GM21529 (cell line): ENCODE measurements around the gene SALL4.
"Not testable (repeated sequence)": the region's sequence is repeated elsewhere in the genome, so short reads cannot be mapped to it uniquely, and the experiment has no call there.

Experiments
- ATAC-seq: cut with Tn5 transposase; IDR thresholded peaks from one replicate; pipeline ENCODE4 v1.9.1; 2021; ENCODE audit not compliant: unreplicated experiment

SALL4 gene

GRCh38 chr20:51767867-51768758, 34.2 kb downstream of the SALL4 start, which contains the start of gene ATP9A:
Gene ATP9A, minus strand, starts transcription at chr20:51768390. Its CDS starts 21 bp downstream, at chr20:51768369.
- no peak for ATAC-seq

DNA sequence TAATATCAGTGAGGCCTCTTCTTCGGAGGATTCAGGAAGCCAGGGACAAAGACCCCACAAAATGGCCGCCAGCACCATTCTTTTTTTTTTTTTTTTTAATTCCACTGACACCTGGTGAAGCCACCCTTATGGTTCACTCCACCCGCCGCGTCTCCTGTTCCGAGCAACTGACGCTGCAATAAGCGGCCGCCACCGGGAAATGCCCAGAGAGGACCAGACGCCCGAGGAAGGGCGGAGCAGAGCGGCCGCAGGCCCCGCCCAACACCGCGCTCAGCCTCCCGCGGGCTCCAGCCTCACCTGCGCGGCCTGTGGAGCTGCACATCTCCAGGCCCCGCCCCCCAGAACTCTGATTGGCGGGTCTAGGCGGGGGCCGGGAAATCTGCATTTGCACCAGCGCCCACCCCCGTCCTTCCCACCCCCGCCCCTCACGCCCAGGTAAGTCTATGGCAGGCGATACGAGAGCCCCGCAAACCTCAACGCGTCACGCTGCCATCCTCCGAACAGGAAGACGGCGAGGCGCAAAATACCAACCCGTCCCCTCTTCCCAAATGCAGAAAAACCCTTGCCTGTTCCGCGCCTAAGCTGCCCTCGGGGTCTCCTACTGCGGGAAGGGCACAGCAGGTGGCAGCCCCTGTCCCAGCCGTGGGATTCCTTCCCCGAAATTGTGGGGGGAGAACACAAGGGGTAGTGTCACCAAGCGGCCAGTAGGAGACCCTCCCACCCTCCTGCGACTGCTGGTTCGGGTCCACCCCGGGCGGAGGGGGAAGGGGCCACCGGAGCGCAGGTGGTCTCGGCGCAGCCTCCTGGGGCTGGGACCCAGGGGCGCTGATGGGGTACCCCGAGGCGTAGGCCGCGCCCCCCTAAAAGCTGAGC, 35.1 kb downstream of the SALL4 start:
- ATAC-seq: peak; percentile 49

DNA sequence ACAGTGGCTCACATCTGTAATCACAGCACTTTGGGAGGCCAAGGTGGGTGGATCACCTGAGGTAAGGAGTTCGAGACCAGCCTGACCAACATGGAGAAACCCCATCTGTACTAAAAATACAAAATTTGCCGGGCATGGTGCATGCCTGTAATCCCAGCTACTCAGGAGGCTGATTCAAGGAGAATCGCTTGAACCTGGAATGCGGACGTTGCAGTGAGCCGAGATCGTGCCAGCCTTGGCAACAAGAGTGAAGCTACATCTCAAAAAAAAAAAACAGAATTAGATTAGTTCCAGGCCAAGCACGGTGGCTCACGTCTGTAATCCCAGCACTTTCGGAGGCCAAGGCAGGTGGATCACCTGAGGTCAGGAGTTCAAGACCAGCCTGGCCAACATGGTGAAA, 36.9 kb downstream of the SALL4 start:
- not testable (repeated sequence) for ATAC-seq

DNA sequence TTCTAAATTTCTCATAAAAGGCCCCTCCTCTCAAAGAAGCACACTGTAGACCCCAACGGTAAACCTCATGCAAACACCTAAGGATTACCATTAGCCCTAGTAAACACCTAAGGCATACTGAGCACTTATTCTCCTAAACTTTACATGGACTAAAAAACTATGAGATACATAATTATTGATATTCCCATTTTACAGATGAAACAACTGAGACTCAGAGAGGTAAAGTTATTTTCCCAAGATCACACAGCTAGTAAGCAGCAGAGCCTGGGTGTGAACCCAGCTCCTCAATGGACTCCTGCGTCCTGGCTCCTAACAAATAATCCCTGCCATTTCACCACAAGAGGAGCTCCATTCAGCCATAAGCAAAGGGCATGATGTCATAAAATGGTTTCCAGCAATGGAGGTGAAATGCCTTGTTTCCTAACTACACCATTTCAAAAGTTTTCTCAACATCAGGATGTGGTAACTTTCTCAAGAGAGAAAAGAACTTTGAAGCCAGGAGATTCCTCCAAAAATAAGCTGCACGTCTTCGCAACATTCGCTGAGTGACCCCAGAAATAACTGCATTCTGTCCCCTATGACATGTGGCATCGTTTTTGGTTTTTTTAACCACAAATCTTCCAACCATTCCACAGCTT, 38.2 kb downstream of the SALL4 start:
- ATAC-seq: no peak

DNA sequence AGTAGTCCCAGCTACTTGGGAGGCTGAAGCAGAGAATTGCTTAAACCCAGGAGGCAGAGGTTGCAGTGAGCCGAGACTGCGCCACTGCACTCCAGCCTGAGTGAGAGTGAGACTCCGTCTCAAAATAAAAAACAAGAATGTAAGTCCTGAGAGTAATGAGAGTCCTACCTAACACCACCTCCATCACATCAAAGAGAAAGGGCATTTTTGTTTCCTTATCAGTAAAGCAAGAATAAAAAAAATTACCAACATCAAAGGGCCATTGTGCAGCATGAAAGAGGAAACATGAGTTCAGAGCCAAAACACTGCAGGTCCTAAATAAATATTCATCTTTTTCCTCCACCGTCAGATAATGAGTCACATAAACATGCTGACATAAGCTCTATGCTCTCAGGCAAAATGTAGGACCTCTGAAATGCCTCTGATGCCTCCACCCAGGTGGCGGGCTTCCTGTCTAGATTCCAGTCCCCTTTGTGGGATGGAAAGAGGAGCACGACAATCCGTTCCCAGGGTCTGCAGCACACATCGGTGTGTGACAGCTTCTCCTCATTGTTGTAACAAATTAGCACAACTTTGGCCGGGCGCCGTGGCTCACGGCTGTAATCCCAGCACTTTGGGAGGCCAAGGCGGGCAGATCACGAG, 41.3 kb downstream of the SALL4 start:
- no peak for ATAC-seq

- no peak for ATAC-seq
These were observed 42.4 kb downstream of the SALL4 start for GRCh38 chr20:51759769-51760510.

- ATAC-seq: no peak
These were observed 43.3 kb downstream of the SALL4 start for GRCh38 chr20:51758978-51759544.

DNA sequence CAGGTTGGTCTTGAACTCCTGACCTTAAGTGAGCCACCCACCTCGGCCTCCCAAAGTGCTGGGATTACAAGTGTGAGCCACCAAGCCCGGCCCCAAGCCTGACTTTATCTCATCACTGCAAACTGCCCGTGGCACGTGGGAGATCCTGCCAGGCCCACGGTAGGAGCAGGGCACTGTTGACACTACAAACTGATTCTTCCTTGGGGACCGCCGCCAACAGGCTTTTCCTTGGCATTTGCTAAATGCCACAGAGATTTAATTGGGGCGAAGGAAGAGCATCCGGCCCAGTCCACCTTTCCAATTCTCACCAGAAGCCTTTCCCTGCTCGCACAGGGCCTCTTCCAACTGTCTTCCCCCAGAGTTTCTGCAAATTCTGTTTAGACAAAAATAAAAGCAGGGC, 45.1 kb downstream of the SALL4 start:
- no peak for ATAC-seq

DNA sequence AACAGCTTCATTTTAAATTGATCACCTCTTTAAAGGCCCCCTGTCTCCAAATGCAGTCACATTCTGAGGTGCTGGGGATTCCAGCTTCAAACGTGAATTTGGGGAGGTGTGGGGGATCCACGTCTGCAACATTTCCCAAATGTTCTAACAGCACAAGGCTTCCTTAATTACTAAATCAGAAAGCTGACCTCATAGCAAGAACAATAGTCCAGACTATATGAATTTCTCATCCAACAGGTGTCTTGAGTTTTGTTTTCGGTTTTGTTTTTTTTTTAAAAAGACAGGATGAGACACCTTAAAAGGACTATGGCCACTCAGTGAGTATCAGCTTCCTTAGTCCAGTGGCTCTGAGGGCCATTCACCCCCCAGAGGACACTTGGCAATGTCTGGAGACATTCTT, 45.7 kb downstream of the SALL4 start:
- ATAC-seq: peak; percentile 82

GRCh38 chr20:51753220-51753619, 49.1 kb downstream of the SALL4 start:
- ATAC-seq: not testable (repeated sequence)

GRCh38 chr20:51752343-51752951, 49.9 kb downstream of the SALL4 start:
- ATAC-seq: no peak

DNA sequence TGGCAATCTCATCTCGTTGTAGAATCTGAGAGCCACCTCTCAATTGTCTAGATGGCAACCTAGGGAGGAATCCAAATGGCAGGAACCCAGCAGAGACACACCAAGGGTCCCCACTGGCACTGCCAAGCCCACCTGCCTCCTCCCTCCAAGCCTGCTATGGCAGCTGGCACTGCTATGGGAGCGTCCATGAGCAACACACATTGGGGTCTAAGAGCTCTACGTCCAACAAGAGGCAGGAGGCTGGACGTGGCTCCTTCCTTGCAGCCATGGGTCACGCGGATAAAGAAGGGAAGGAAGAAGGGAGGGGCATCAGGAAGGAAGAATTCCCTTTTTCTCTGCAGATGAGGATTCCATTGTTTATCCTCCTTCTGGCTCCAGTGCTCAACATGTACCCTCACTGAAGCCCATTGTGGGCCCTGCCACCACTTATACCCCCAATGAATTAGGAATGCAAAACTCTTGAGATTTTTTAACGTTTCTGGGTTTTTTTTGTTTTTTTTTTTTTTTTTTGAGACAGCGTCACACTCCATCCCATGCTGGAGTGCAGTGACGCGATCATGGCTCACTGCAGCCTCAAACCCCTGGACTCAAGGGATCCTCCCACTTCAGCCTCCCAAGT, 51.4 kb downstream of the SALL4 start:
- ATAC-seq: no peak

DNA sequence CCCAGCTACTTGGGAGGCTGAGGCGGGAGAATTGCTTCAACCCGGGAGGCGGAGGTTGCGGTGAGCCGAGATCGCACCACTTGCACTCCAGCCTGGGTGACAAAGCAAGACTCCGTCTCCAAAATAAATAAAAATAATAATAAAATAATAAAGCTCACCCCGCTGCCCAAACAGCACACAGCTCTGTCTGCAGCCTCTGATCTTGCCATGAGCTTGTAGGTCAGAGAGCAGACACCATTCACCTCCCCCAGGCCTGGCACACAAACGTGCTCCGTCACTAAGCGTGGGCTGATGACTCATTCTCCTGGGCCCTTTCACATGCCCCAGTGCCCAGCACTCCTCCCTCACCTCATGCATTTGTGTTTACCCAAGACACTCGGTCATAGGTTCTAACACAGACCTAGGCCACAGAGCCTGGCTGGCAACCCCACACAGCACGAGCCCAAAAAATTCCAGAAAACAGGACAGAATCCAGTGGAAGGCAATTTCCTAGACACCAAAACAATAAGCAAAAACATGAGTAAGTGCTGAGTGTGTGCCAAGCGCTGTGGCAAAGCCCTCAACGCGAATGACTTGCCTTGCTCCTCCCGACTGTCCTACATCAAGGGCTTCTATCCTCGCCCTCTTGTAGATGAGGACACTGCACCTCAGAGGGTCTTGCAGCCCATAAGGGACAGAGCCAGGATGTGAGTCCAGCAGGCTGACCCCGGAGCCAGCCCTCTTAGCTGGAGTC, 52.1 kb downstream of the SALL4 start:
- no peak for ATAC-seq

DNA sequence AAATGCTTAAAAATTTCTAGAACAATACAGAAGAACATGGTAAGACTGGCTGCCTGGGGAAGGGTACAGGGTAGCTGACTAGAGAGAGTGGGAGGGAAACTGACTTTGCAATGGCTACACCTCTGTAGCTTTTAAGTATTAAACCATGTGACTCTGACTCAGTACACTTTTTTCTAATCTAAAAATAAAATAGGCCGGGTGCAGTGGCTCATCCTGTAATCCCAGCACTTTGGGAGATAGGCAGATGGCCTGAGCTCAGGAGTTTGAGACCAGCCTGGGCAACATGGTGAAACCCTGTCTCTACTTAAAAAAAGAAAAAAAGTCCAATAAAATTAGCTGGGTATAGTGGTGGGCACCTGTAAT, 52.7 kb downstream of the SALL4 start:
- ATAC-seq: no peak

DNA sequence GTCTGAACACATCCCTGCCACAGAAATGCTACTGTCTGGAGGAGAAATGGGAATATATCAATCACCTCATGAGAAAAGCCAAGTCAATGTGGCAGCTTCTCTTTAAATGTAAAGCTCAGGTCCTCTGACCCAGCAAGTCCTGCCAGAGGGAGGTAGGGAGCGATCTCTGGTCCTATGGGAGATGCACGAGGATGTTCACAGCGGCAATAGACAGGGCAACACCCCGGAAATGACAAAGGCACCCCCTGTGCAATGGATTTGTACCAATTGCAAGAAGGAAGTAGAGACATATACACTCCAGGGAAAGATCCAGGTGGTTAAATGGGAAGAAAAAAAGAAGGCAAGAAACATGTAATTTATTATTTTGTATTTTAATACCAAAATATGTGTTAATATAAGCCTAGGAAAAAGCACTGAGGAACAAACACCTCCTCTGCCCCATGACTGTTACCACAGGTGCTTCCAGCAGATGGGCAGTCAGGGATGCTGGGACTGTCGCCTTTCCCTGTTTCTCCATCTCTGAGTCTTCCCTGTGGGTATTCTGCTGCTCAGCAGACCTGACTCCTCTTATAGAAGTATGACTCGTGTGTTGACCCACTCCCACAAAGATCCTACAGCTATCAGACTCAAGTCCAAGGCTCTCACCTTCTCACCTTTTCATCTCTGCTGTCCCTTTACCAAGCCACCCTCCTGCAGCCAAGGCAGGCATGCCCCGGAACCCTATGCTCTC, 55.0 kb downstream of the SALL4 start:
- no peak for ATAC-seq

DNA sequence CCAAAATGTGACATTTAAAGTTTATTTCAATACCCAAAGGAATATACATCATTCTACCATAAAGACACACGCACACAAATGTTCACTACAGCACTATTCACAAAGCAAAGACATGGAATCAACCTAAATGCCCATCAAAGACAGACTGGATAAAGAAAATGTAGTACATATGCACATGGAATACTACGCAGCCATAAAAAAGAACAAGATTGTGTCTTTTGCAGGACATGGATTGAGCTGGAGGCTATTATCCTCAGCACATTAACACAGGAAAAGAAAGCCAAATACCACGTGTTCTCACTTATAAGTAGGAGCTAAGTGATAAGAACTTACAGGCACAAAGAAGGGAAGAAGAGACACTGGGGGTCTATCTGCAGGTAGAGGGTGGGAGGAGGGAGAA, 56.5 kb downstream of the SALL4 start:
- ATAC-seq: no peak

GRCh38 chr20:51740838-51741237, 61.5 kb downstream of the SALL4 start:
- no peak for ATAC-seq

GRCh38 chr20:51740308-51740707, 62.0 kb downstream of the SALL4 start:
- ATAC-seq: not testable (repeated sequence)
